Nucleus accumbens (tissue), 56 donors: ENCODE results near the gene TECPR2.

Experiments used
- DNase-seq, 56 donors: peaks; one replicate each; lab custom pipeline; 2025; lab: John Stamatoyannopoulos, UW

TECPR2 gene

DNA sequence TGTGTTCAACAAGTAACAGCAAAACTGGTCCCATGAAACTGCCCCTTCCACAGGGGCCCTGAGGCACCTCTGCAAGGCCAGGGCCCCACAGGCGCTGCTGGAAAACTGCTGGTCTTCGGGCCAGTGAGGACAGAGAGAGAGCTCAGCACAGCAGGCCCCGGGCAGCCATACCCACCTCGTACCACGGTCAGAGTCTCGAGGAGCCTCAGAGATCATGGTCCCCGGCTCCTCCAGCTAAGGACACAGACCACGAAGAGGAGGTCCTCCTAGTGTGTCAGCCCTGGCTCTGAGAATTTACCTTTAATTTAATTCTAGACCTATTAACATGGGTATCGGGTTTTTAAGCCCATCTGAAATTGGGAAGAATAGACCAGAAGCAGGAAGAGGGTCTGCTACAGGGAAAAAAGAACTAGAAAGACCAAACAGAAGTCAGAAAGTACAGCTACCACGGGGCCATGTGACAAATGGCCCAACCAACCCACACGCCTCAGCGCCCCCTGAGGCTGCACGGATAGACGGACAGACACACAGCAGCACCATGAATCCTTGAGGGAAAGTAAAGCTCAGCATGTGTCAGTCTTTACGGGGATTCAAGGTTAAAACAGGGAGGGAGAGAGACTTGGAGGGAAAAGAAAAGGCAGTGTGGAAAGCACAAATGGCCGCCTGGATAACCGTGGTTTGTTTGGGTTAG is 123.9 kb downstream of the TECPR2 start:
- DNase-seq: no peak

DNA sequence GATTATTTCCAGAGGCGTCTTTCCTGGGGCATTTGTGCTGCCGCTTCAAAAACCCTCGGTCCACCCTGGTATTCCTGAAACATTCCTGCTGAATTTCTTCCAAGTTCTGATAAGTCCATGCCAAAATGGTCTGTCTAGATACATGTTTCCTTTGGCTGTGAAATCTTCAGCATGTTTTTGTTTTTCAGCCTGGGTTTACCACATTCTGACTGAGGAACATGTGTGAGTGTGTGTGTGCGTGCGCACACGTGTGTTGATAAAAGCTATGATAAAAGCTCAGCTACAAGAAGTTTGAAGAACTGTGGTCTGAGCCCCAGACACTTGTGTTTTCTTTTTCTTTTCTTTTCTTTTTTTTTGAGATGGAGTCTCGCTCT is 124.5 kb downstream of the TECPR2 start:
- no peak for DNase-seq

DNA sequence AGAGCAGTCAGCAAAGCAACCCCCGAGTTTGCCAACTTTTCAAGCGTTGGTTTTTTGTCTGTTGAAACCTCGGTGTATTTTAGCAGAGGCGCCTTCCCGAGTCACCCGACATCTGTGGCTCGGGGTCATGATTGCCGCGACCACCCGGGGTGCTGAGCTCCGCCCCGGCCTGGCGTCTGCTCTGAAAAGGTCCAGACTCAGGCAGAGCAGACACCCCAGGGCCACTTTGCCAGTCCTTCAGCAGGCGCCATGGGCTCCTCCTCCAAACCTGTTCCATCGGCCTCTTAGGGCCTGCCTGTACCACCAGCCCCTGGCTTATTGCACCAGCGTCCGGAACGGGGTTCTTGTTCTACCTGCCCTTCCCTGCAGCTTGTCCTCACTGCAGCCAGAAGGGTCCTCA is 127.7 kb downstream of the TECPR2 start:
- DNase-seq: no peak

DNA sequence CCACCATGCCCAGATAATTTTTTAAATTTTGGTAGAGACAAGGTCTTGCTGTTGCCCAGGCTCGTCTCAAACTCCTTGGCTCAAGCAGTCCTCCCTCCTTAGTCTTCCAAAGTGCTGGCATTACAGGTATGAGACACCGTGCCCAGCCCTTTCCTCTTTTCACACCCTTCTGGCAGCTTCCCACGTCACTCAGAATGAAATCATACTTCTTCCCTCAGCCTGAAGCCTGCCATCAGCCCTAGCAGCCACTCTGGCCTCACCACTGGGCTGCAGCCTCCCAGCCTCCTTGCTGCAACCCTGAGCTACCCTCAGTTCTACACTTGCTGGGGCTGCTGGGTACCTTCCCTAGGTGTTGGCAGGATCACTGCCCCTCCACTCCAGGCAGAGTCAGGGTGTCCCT is 128.6 kb downstream of the TECPR2 start:
- DNase-seq: no peak

DNA sequence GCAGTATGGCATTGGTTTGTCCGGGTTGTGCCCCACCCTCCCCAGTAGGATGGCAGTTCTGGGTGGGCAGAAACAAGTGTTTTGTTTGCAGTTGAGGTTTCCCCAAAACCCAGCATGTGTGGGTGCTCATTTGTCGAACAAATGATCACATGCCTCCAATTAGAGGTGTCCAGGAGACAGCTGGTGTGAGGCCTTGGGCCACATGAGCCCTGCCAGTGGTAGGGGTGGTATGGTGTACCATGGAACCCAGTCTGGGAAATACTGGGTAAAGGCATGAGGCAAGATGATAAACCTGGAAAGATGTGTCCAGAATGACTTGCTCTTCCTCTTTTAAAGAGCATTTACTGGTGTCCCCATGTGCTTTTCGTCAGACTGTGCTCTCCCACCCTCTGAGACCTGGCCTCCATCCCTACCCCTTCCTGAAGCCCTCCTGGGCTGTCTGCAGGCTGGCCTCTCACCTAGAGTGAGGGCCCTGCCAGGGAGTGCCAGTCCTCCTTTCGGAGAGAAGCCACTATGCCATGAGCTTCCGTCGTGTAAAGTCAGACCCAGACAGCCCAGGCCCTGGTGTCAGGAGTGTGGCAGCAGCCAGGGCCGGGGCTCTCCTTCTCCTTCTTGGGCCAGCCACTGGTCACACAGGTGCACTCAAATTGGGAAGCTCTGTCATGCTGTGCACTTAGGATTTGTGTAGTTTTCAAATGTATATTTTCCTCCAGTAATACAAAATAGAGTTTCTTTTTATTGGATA is 129.2 kb downstream of the TECPR2 start:
- no peak for DNase-seq

DNA sequence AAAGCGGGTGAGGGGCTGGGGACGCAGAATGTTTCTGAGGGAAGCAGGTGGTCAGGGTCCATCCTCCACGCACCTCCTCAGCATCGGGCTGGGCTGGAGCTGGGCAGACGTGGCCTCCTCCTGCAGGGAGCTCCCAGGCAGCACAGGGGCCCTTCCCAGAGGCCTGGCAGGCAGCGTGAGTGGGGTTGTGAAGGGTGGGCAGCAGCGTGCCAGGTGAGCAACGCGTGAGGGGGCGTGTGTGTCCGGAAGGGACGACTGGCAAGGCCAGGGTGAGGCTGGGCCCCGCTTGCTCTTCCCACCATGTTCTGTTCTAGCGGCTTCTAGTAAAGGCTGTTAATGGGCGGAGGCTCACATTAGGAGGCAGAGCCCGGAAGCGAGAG is 129.8 kb downstream of the TECPR2 start:
- no peak for DNase-seq

DNA sequence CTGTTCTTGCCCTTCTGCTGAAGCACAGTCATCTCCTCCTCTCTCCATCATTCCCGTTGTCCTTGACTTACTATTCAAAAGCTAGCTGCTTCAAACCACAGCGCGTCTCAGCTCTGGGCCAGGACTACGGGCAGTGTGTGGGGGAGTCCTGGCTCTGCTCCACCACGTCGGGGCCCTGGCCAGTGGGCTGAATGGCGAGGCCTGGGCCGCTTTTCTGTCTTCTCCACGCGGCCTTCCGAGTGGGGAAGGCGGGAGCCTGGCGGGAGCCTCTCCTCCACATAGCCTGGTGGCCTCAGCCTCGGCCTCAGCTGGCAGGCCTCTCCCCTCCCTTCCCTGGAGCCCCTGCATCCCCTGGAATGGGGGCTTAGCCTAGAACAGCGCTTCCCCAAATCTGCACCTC is 130.4 kb downstream of the TECPR2 start:
- DNase-seq: peak in 1 of 56 donors; percentile 33

DNA sequence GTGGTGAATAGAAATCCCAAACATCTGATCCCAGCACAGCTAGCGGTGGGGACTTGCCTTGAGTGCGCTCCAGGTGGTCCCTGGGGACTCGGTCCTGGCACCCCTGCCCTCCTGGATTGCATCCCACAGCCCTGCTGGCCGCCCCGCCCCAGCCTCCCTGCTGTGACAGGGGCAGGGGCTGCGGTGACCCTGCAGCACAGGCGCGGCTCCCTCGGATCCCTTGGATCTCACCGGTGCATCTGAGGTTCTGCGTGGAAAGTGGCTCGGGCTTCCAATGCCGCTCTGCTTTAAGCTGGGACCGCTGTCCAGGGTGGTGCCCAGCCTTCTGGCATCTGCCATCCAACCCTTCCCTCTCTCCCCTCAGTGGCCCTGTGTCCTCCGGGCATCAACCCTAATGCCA is 130.8 kb downstream of the TECPR2 start:
- no peak for DNase-seq

DNA sequence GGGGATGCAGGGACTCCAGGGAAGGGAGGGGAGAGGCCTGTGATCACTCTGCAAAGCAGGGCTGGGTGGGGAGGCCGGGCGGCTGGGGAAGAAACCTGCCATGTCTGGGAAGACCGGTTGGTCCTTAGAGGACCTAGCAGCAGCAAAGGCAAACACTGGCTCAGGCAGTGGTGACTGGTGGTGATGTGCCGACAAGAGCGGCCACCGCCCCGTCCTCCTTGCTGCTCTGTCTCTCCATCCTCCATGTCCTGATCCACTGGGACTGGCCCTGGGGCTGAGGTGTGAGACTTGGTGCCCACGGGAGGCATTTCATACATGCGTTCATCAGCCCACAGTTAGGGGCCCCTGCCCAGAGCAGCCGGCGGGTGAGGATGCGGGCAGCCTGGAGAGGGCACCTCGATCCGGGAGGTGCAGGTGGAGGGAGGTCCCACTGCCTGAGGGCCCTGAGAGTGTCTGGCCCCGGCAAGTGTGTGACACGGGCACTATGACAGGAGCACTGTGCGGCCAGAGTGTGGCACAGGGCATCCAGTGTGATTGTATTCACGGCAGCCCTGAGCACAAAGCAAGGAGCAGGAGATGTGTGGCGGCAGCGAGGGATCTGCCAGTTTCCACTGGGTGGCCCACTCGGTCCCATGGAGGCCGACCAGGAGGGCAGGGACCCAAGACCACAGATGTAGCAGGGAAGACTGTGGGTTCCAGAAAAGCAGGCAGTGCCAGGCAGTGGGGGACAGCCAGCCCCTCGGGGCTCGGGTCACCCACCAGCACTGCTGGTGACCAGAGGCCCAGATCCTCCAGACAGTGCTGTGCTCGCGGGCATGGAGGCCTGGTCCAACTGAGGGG is 133.0 kb downstream of the TECPR2 start:
- no peak for DNase-seq

DNA sequence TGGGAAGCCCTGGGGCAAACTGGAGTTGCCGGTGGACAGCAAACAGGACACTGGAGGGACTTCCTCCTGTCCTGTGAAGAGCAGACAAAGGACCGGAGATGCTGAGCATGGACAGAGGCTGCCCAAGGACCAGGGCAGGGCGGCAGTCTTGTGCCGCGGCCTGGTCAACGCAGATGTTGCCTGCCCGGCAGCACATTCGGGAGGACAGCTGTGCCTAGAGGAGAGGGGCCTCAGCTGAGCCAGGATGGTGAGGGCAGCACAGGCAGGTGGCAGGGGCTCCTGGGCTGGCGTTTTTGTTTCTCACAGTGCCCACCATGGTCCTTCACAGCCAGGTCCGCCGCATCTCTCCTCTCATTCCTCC is 133.6 kb downstream of the TECPR2 start:
- DNase-seq: no peak

DNA sequence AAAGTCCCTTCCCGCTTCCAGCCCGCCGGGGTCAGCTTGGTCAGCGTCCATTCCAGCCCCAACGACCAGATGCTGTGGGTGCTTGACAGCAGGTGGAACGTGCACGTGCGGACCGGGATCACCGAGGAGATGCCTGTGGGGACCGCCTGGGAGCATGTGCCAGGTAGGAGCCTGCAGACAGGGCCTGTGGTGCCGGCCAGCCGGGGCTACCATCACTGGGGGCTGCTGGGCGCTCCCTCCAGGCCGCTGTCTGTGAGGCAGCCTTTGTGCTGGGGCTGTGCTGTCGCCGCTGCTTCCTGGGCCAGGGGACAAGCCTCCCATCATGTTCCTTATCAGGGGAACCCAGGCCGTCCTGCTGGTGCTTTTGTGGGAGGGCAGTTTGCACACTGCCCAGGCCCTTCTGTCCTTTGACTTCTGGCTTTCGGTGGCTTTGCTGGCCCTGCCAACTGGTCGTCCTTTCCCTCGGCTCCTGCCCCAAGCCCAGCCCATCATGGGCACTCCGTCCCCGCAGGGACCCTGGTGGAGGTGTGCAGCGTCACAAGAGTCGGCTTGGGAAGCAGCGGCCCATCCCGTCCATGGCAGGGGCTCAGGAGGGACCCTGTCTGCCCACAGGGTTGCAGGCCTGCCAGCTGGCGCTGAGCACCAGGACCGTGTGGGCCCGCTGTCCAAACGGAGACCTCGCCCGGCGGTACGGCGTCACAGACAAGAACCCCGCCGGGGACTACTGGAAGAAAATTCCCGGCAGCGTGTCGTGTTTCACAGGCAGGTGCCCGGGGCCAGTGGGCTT is 134.4 kb downstream of the TECPR2 start:
- DNase-seq: no peak

DNA sequence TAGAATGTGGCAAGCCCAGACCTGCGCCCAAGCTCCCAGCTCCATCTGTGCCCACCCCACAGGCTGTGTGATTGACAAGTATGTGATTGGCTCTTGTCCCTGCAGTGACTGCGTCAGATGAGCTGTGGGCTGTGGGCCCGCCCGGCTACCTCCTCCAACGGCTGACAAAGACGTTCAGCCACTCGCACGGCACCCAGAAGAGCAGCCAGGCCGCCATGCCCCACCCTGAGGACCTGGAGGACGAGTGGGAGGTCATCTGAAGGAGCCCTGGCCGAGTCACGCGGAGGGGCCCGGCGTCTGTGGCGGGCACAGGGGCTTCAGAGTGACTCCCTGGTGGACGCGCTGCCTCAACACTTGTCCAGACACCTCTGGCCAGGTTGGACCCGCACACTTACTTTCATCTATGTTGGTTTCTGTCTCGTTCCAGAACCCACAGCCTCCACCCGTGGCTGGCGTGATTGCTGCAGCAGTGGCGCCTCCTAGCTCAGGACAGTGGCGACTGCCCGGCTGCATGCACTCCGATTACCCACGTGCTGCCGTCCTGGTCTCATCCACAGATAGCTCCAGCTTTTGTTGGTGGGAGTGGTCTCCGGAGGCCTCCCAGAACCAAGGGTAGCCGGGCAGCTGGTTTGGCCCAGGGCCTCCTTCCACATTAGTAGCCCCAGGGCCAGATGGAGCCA is 135.4 kb downstream of the TECPR2 start:
- DNase-seq: peak in 8 of 56 donors; percentile 23 to 58 (median 36)

DNA sequence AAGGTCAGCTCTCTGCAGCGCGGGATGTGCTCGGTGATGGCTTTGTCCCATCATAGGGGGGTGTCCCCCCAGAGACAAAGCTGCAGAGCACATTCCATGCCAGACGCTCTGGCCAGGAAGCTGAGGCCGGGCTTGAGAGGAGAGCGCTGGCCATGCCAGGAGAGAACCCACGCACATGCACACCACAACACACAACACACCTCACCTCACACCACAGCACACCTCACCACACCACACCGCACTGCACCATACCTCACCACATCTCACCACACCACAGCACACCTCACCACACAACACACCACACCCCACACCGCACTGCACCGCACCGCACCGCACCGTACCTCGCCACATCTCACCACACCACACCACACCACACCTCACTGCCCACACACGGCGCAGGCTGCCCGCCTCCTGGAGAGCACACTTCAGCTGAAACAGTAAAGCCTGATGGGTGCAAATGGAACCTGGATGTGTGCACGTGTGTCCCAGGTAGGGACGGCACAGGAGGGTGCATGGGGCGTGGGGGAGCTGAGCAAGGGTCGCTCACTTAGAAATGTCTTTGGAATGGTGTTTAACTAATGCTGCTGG is 136.0 kb downstream of the TECPR2 start:
- no peak for DNase-seq

DNA sequence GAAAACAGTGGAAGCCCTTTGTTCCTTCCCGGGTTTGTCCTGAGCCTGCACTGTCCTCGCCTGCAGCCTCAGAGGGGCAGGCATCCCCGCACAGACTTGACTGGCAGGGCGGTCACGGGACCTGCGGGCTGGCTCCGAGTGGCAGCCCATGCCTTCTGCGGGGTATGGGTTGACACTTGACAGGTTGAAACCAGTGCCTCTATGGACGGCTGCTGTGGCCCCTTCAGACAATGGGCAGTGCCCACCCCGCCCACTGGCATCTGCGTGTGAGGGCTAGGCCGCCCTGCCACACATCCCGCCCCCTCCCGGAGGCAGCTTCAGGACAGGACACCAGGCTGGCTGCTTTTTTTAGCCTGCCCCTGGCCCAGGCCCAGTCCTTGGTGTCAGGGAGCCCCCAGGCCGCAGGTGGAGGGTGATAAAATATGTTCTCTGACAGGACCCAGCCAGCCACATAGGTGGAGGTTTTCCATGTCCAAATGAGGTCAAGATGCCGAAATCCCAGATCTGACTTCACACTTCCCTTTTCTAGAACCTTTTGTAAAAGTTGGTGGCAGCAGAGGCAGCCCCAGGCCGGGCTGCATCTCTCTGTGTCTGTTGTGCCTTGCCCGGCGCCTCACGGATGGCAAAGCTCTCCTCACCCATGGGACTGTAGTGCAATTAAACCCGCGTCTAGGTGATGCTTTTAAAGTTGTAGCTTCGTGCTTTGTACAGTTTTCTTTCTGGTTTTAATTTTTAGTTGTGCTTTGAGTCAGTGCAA is 136.8 kb downstream of the TECPR2 start:
- no peak for DNase-seq

DNA sequence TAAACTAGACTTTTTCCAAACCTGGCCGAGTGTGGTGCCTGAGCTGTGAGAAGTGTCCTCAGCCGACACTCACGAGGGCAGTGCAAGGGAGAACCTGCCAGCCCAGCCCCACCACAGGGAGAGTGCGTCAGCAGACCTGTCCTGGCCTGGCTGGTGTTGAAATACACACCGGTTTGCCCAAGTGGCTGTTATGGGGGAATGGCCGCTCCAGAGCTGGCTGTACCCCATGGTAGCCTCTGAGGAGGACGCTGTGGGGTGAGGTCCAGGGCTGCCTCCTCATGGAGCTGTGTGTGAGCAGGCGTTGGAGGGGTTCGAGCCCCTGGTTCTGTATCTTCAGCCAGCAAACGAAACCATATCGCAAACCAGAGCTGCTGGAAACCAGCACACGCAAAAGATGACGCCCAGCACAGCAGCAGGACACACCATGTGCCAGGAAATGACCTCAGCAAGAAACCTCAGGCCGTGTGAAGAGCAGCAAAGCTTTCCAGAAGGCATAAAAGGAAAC is 137.5 kb downstream of the TECPR2 start:
- DNase-seq: peak in 1 of 56 donors; percentile 16

DNA sequence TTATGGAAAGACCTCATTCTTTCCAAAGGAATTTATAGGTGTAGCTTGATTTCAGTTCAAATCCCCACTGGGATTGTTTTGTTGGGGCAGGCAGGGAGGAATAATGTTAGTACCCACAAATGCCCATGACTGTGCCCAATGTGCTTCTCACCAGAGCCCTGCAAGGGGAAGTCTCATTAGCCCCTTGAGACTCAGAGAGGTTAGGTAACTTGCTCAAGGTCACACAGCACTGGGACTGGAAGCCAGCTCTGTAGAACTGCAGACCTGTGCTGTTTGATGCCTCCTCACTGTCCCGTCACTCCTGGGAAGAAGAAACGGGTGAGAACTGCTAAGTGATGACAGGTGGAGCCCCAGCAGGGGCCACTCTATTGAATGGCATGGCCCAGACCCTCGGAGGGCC is 138.0 kb downstream of the TECPR2 start:
- DNase-seq: no peak

DNA sequence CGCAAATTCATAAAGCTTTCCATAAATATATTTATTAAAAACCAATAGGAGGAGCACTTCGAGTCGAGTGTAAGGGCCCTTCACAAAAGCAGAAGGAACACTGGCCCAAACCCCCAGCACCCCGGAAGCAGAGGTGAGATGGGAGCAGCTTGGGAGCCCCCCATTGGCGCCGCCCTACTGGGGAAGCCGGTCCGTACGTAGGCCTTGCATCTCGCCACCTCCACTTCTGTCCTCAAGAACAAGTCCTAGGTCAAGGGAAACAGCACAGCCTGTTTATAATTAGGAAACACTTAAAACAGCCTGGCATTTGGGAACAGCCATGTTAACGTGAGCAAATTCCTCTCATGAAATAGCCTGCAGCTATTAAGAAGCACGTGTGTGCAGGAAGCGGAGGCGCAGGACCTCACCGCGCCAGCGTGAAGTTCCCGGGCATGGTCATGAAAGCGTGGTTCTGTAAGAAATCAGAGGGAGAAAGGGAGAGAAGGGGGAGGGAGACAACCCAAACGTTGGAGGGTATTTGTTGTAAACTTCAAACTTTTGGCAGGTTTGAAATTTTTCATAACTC is 139.1 kb downstream of the TECPR2 start:
- DNase-seq: no peak

DNA sequence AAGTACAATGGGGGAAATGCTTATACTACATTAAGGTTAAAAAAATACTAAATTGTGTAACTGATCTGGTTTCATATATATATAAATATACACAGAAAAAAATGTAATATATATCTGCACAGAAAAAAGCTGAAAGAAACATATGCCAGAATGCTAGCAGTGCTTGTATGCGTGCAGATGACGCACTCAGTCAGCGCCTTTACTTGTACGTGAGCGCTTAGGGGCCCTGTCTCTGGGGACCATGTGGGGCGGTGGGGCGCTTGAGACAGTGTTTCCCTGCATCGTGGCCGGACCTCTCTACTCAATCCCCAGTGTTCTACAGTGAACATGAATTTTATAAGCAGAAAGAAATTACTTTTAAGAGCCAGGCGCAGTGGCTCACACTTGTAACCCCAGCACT is 139.8 kb downstream of the TECPR2 start:
- DNase-seq: no peak
